ENCODE measurements around the gene SCD5.

SCD5 gene

DNA sequence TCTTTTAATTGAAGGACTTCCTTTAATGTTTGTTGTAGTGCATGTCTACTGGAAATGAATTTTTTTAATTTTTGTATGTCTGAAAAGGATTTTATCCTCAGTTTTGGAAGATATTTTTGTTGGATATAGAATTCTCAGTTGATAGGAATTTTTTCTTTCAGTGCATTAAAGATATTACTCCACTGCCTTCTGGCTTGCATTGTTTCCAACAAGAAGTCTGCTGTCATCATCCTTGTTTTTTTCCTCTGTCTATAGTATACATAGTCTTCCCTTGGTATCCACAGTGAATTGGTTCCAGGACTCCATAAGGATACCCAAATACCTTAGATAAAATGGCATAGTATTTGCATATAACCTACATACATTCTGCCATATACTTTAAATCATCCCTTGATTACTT, 33.5 kb downstream of the SCD5 start:
- TF ChIP-seq CTCF (IDR thresholded peaks at IDR 0.05; ENCODE audit: insufficient read depth, low read depth, low read length, missing control alignments) = no peak
- no peak for DNase-seq (ENCODE audit: low read depth)
- H3K4me3 ChIP-seq (ENCODE audit: low read length) = no peak overlapping the region

GRCh38 chr4:82761229-82761628, 37.4 kb downstream of the SCD5 start:
- no peak for TF ChIP-seq CTCF (IDR thresholded peaks at IDR 0.05; ENCODE audit: insufficient read depth, low read depth, low read length, missing control alignments)
- DNase-seq (ENCODE audit: low read depth) = no peak

GRCh38 chr4:82758701-82759685, 39.6 kb downstream of the SCD5 start:
- no peak for DNase-seq (ENCODE audit: low read depth)
- no peak overlapping the region for H3K4me3 ChIP-seq (ENCODE audit: low read length)
- no peak for TF ChIP-seq CTCF (IDR thresholded peaks at IDR 0.05; ENCODE audit: insufficient read depth, low read depth, low read length, missing control alignments)

More at GRCh38 chr4:82761229-82761628, 37.4 kb downstream of the SCD5 start:
- no peak overlapping the region for H3K4me3 ChIP-seq (ENCODE audit: low read length)

DNA sequence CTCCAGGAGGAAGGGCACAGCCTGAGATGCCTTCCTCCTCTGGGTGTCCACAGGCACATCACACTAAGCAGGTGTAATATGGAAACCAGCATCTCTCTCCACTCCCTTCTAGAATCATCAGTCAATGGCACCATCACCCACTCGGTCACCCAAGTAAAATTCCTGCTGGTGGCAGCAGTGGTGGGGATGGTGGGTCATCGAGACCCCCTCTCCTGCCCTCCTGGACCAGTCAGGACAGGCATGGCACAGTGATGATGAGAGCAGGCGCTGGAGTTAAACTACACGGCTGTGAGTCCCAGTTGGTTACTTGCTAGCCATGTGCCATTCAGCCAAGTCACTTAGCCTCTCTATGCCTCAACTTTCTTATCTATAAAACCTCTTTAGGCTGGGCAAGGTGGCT, 42.5 kb downstream of the SCD5 start:
- TF ChIP-seq CTCF (IDR thresholded peaks at IDR 0.05; ENCODE audit: insufficient read depth, low read depth, low read length, missing control alignments) = no peak
- H3K4me3 ChIP-seq (ENCODE audit: low read length) = no peak overlapping the region
- DNase-seq (ENCODE audit: low read depth) = no peak

- DNase-seq (ENCODE audit: low read depth) = no peak
- H3K4me3 ChIP-seq (ENCODE audit: low read length) = no peak overlapping the region
- TF ChIP-seq CTCF (IDR thresholded peaks at IDR 0.05; ENCODE audit: insufficient read depth, low read depth, low read length, missing control alignments) = no peak
Observed at GRCh38 chr4:82755650-82756049, 42.9 kb downstream of the SCD5 start.

DNA sequence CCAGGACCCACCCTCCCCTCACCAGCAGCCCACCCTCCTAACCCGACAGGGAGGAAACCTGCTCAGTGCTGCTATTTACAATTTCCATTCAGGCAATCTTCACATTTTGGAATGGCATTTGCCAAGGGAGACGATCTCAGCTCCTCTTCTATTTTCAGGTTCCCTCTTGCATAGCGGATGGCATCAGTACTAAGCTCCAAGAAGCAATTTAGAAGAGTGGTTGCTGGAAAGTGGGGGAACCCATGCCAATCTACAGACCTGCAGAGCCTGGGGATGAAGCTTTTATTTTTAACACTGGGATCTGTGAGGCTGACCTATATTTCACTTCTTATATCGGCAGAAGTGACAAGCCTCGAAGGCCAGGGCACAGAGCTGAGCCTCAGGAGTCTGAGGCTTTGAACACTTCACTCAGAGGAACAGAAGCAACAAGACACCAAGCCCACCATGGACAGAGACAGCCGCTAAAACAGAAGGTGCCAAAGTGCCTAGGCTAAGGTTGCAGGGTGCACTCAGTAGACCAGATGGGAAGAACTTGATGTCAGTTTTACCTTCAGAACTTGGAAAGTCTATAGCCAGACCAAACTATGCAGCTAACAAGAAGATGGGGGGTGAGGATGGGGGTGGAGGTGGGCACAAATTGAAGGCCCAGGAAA, 44.0 kb downstream of the SCD5 start:
- no peak for TF ChIP-seq CTCF (IDR thresholded peaks at IDR 0.05; ENCODE audit: insufficient read depth, low read depth, low read length, missing control alignments)
- DNase-seq (ENCODE audit: low read depth) = no peak
- no peak overlapping the region for H3K4me3 ChIP-seq (ENCODE audit: low read length)

Data from epithelial cell of esophagus (primary cell).